K562 (cell line): ENCODE measurements around the gene DERL3. TPM values are rescaled to one million over a fixed set of nuclear protein-coding genes. Genes with fewer than 3 reads are reported as not detected.

Experiments
- ATAC-seq: fragments of 200-7000 bp; cut with Tn5 transposase; 3 replicates; pipeline ENCODE4 v1.9.1; 2020; ENCODE audit warnings: moderate library complexity
- BruUV-seq: library from RNA; stranded (reverse); fragments of 400-500 nt; replicated peaks from 2 replicates; lab custom pipeline; 2021; lab: Mats Ljungman, UMichigan
- CTCF ChIA-PET: fragments of 300-600 bp; formaldehyde crosslinking; extraction: SDS; loops from one replicate; lab custom pipeline; 2021; ENCODE audit warnings: low intra/inter-chr PET ratio; lab: Yijun Ruan, JAX
- POLR2A ChIA-PET: fragments of 300-600, 350-650 bp; sonication (Branson Sonifier 250); formaldehyde crosslinking; extraction: SDS; loops from one replicate; lab custom pipeline; 2021; ENCODE audit warnings: antibody characterized with exemption, inconsistent platforms; lab: Yijun Ruan, JAX
- DNase-seq, 4 experiments: peaks; one replicate each; pipeline versions ENCODE4 v3.0.0 to v3.0.0-alpha.2; 2011 to 2018; ENCODE audit warnings: low spot score in 3 of 4, mixed read lengths in 3 of 4; ENCODE audit errors: extremely low read depth in 1 of 4
- FAIRE-seq: peaks from 2 replicates; lab custom pipeline; 2011; peaks lifted over from hg19 to GRCh38; lab: Jason Lieb, UNC
- H2AFZ ChIP-seq: 2 replicates; pipeline ENCODE4 v1.6.0; 2011; ENCODE audit warnings: low read depth, low read length, control low read depth, inconsistent platforms
- H3K27ac ChIP-seq: fragments of 200-600 bp; 3 replicates; pipeline ENCODE4 v1.8.0; 2011; ENCODE audit warnings: low read depth, mild to moderate bottlenecking, control low read depth, inconsistent platforms, low read length, moderate library complexity, mixed read lengths; ENCODE audit errors: extremely low read depth
- H3K27me3 ChIP-seq, 2 experiments: fragments of 300-600 bp in 1 of 2; 2 replicates in 1 of 2; 3 replicates in 1 of 2; pipeline versions ENCODE4 v1.6.0 to v1.8.0; 2011; ENCODE audit warnings: inconsistent platforms in 2 of 2, low read length in 2 of 2, mild to moderate bottlenecking in 1 of 2, mixed read lengths in 1 of 2, moderate library complexity in 1 of 2; ENCODE audit not compliant: control insufficient read depth in 2 of 2, insufficient read depth in 2 of 2
- H3K36me3 ChIP-seq: fragments of 300-600 bp; 3 replicates; pipeline ENCODE4 v1.8.0; 2011; ENCODE audit warnings: mild to moderate bottlenecking, low read length, inconsistent platforms; ENCODE audit not compliant: control insufficient read depth, insufficient read depth
- H3K4me1 ChIP-seq, 2 experiments: fragments of 200-600 bp in 1 of 2; replicated peaks in 1 of 2; 2 replicates in 1 of 2; 3 replicates in 1 of 2; pipeline versions ENCODE4 v1.5.1 to v1.8.0; 2011; ENCODE audit warnings: inconsistent platforms in 2 of 2, low read length in 2 of 2, mild to moderate bottlenecking in 1 of 2, mixed read lengths in 1 of 2, moderate library complexity in 1 of 2; ENCODE audit not compliant: control insufficient read depth in 2 of 2, insufficient read depth in 2 of 2
- H3K4me2 ChIP-seq: 2 replicates; pipeline ENCODE4 v1.6.1; 2011; ENCODE audit warnings: low read length, control low read depth, inconsistent platforms, mixed read lengths; ENCODE audit not compliant: insufficient read depth
- H3K4me3 ChIP-seq: fragments of 200-600 bp; sonication (generic), shearing (Covaris generic); 2 replicates; pipeline ENCODE4 v1.5.1; 2016; ENCODE audit warnings: control low read depth, inconsistent platforms
- H3K79me2 ChIP-seq: fragments of 200-600 bp; 3 replicates; pipeline ENCODE4 v1.8.0; 2011; ENCODE audit warnings: low read length, inconsistent platforms; ENCODE audit not compliant: control insufficient read depth, insufficient read depth
- H3K9ac ChIP-seq, 2 experiments: 2 replicates each; pipeline versions ENCODE4 v1.6.0 to v1.6.1; 2011; ENCODE audit warnings: low read depth in 2 of 2, low read length in 2 of 2, control low read depth in 1 of 2, inconsistent platforms in 1 of 2, mild to moderate bottlenecking in 1 of 2, mixed read lengths in 1 of 2; ENCODE audit not compliant: insufficient read depth in 1 of 2
- H3K9me1 ChIP-seq: one replicate; pipeline ENCODE4 v1.6.0; 2011; ENCODE audit warnings: inconsistent platforms, mild to moderate bottlenecking, low read length, moderate library complexity; ENCODE audit not compliant: control insufficient read depth, insufficient read depth
- H3K9me3 ChIP-seq: replicated peaks from 2 replicates; pipeline ENCODE4 v1.5.1; 2011; ENCODE audit warnings: low read depth, low read length, inconsistent platforms; ENCODE audit not compliant: control insufficient read depth, insufficient read depth
- H4K20me1 ChIP-seq: replicated peaks from 2 replicates; pipeline ENCODE4 v1.6.1; 2011; ENCODE audit warnings: low read length, inconsistent platforms, mixed read lengths; ENCODE audit not compliant: control insufficient read depth, insufficient read depth
- CC2D1A ChIP-seq: fragments of 450-650 bp; IDR thresholded peaks from 2 replicates; pipeline ENCODE4 v1.6.1; 2017; ENCODE audit warnings: mild to moderate bottlenecking
- EP400 ChIP-seq: fragments of 450-650 bp; IDR thresholded peaks from 2 replicates; pipeline ENCODE4 v1.6.1; 2017; ENCODE audit warnings: antibody characterized with exemption, mild to moderate bottlenecking, moderate library complexity
- GATAD2A ChIP-seq: fragments of 450-650 bp; IDR thresholded peaks from 2 replicates; pipeline ENCODE4 v1.6.1; 2017
- GTF2F1 ChIP-seq: IDR thresholded peaks from 2 replicates; pipeline ENCODE4 v1.6.1; 2011; ENCODE audit warnings: low read depth, low read length, improper control_type of control experiment
- HMGN3 ChIP-seq: IDR thresholded peaks from 2 replicates; pipeline ENCODE4 v1.6.1; 2011; ENCODE audit warnings: borderline replicate concordance, low read depth, mild to moderate bottlenecking, mixed read lengths, low read length; ENCODE audit not compliant: insufficient read length; ENCODE audit errors: extremely low read depth
- ILF3 ChIP-seq: fragments of 450-650 bp; IDR thresholded peaks from 2 replicates; pipeline ENCODE4 v1.6.1; 2018; ENCODE audit warnings: antibody characterized with exemption, mild to moderate bottlenecking, moderate library complexity, borderline replicate concordance
- MAZ ChIP-seq, 2 experiments: fragments of 450-650 bp in 1 of 2; sonication (generic) in 1 of 2; formaldehyde crosslinking; IDR thresholded peaks in 1 of 2; conservative IDR thresholded peaks in 1 of 2; 2 replicates each; pipeline versions ENCODE4 v1.4.0 to v1.5.0; 2020; ENCODE audit warnings: mild to moderate bottlenecking in 1 of 2, missing genetic modification reagents in 1 of 2
- MED1 ChIP-seq: sonication (generic); formaldehyde crosslinking; IDR thresholded peaks from 2 replicates; pipeline ENCODE4 v1.8.1; 2023; ENCODE audit warnings: missing genetic modification reagents, borderline replicate concordance
- PCBP1 ChIP-seq: fragments of 200-400 bp; formaldehyde crosslinking; IDR thresholded peaks from 2 replicates; pipeline ENCODE4 v1.6.1; 2018; ENCODE audit warnings: mild to moderate bottlenecking, low read depth, low read length; ENCODE audit not compliant: poor library complexity, severe bottlenecking
- SLC30A9 ChIP-seq: fragments of 250-450 bp; sonication (Bioruptor Pico); IDR thresholded peaks from 2 replicates; pipeline ENCODE4 v1.8.0; 2022; ENCODE audit warnings: mild to moderate bottlenecking, moderate library complexity
- SMARCA4 ChIP-seq: fragments of 450-650 bp; IDR thresholded peaks from 2 replicates; pipeline ENCODE4 v1.6.1; 2016
- SMARCB1 ChIP-seq: IDR thresholded peaks from 2 replicates; pipeline ENCODE4 v1.6.1; 2011; ENCODE audit warnings: improper control_type of control experiment, low read depth; ENCODE audit not compliant: insufficient read length
- STAG1 ChIP-seq: sonication (generic); formaldehyde crosslinking; IDR thresholded peaks from 2 replicates; pipeline ENCODE4 v1.5.0; 2020; ENCODE audit warnings: missing genetic modification reagents, borderline replicate concordance
- TAF7 ChIP-seq: fragments of 450-650 bp; IDR thresholded peaks from 2 replicates; pipeline ENCODE4 v1.6.1; 2016; ENCODE audit warnings: missing genetic modification characterization, missing compliant biosample characterization
- TCF7L2 ChIP-seq: fragments of 150-350 bp; IDR thresholded peaks from 2 replicates; pipeline ENCODE4 v1.6.1; 2016; ENCODE audit warnings: low read depth, mild to moderate bottlenecking, low read length, moderate library complexity
- TSC22D4 ChIP-seq: fragments of 450-650 bp; IDR thresholded peaks from 2 replicates; pipeline ENCODE4 v1.6.1; 2016; ENCODE audit warnings: missing genetic modification characterization, missing biosample characterization, control low read depth
- ZFP36 ChIP-seq: fragments of 150-350 bp; IDR thresholded peaks from 2 replicates; pipeline ENCODE4 v1.6.1; 2018; ENCODE audit warnings: low read length, low read depth; ENCODE audit not compliant: partially characterized antibody
- ZNF23 ChIP-seq: fragments of 250-450 bp; sonication (Bioruptor Pico); IDR thresholded peaks from 2 replicates; pipeline ENCODE4 v1.4.0; 2020; ENCODE audit warnings: mild to moderate bottlenecking
- ZNF232 ChIP-seq: sonication (generic); formaldehyde crosslinking; IDR thresholded peaks from 2 replicates; pipeline ENCODE4 v1.8.0; 2022; ENCODE audit warnings: mild to moderate bottlenecking, missing genetic modification reagents
- ZNF584 ChIP-seq: fragments of 200-800 bp; sonication (Bioruptor generic); IDR thresholded peaks from 2 replicates; pipeline ENCODE4 v1.6.1; 2016; ENCODE audit warnings: low read depth, mild to moderate bottlenecking, missing genetic modification characterization, missing compliant biosample characterization
- WGBS: fragments of 100-300 bp; shearing (Covaris generic); methylation state at CpG from one replicate; pipeline ENCODE4 v1.1.6; 2016; ENCODE audit warnings: low coverage, mixed read lengths; ENCODE audit not compliant: insufficient coverage; ENCODE audit errors: missing lambda C conversion rate; 5-methylcytosine and 5-hydroxymethylcytosine counted together
- in situ Hi-C: fragments of 300-500 bp; cut with MboI; formaldehyde crosslinking; loops from 4 replicates; pipeline ENCODE4 v1.15.0; 2018; ENCODE audit warnings: inconsistent platforms, mixed read lengths
- intact Hi-C: fragments of 100-400 bp; cut with micrococcal nuclease; formaldehyde crosslinking; loops from 2 replicates; pipeline ENCODE4 v1.14.2; 2022
- polyA plus RNA-seq, 8 experiments: library from polyadenylated mRNA; depleted of rRNA in 4 of 8; stranded (reverse) in 5 of 8; unstranded in 3 of 8; fragments of >200 nt; fragmentation: Nextera tagmentation in 2 of 8; fragmentation: Illumina TruSeq in 1 of 8; extraction: Ambion mirVana in 2 of 8; extraction: Trizol in 1 of 8; gene quantifications; 2 replicates each; pipeline versions ENCODE4 v1.2.1 to v1.2.3, GENCODE V29; 2011 to 2014; ENCODE audit warnings: inconsistent platforms in 1 of 8, missing spikeins in 1 of 8
- total RNA-seq, 7 experiments: library from RNA; depleted of rRNA in 6 of 7; stranded (reverse); fragments of >200 nt in 6 of 7; fragmentation: Illumina TruSeq in 2 of 7; extraction: Trizol in 2 of 7; gene quantifications; 2 replicates each; pipeline versions ENCODE4 v1.2.1 to v1.2.3, GENCODE V29; 2011 to 2021; ENCODE audit warnings: low replicate concordance in 1 of 7
- TF ChIP-seq, protein P1 (sequence below): fragments of 250-450 bp; sonication (Bioruptor Pico); IDR thresholded peaks from 2 replicates; pipeline ENCODE4 v1.8.0; 2021; ENCODE audit warnings: moderate library complexity, mild to moderate bottlenecking, inconsistent platforms

The DERL3 gene
- total and polyA plus RNA-seq, 9 of the 15 experiments (the other 6 are each of a cell fraction or from before 2014, with no cell fraction given): 1.3 to 12.4 (median 4.8) TPM

DNA sequence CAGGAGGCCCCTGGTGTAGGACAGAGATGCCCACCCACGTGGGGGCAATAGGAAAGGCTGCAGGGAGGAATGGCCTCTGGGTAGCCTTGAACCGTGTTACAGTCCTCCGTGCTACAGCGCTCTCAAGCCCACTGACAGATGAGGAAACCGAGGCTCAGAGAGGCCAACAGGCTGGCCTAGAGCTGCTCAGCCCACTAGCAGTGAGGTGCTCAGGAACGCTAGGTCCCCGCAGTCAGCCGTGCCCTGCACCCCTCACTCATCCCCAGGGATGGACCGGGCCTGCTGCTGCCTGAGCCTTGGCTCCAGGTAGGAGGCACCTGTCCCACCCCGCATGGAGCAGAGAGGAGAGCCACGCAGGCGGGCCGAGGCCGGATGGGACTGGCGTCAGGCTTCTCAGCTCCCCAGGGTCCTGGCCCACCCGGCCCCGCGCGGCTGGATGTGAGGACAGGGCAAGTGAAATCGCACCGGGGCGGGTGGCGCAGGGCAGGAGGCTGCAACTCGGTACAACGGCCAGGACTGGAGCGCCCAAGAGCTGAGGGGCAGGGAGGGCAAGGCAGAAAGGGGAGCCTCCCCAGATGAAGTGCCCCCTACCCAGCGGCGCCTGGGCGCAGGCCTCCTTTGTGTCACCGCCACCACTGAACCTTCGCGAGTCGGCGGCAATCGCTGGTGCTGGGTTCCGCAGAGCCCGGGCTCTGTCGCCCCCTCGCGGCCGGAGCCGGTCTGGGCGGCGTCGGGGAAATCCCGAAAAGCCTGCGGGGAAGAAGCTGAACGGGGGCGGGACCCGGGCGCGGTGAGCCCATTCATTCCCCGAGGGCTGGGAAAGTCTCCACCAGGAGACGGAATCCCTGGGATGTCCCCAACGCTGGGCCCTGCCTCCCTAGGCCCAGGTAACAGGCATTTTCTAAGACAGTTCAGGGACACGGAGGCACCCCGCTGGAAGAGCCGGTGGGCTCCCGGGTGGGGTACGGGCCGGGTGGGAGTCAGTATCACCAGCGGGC lies 10.5 kb upstream of the DERL3 start:
- peak; percentile 78 to 84 (median 82) for DNase-seq
- intact Hi-C loops (loop anchor here (5.0 kb wide), 3 partner anchors 82 to 312 kb away; partner anchors contain the start of gene CHCHD10), in situ Hi-C loops (loop anchor here (5.0 to 25.0 kb wide), 3 partner anchors 225 to 537 kb away; no protein-coding TSS in a partner anchor)
- BruUV-seq: no TSS peak
- peak overlapping the region; percentile 33; the same call in 1 of the 2 replicates for H3K4me2 ChIP-seq
- peaks cover 3 to 20% of the 10 kb centered on the region in 2 experiments; a peak in 3 of 5 replicates for H3K4me1 ChIP-seq
- peak overlapping the region in 1 of 2 experiments; percentile 82; a peak in 2 of 4 replicates for H3K9ac ChIP-seq
- FAIRE-seq: no peak
- H3K27me3 ChIP-seq: no peaks in the 10 kb centered on the region; a peak in 1 of 5 replicates
- no peaks in the 10 kb centered on the region for H3K9me1 ChIP-seq
- no peaks in the 10 kb centered on the region for H3K36me3 ChIP-seq
- ATAC-seq: peak; percentile 97
- no peak overlapping the region for H3K27ac ChIP-seq
- 24% methylated on average over 32 of the region's 62 CpGs for WGBS
- no peaks in the 10 kb centered on the region for H3K9me3 ChIP-seq
- no peaks in the 10 kb centered on the region for H4K20me1 ChIP-seq
- CTCF ChIA-PET: interaction anchor here (0.6 to 1.8 kb wide), 4 partner anchors 81 to 307 kb away, joined by 3 to 17 read pairs (median 10); partner anchors contain the start of gene CHCHD10
- peak overlapping the region; percentile 82 for H2AFZ ChIP-seq
- H3K79me2 ChIP-seq: no peaks in the 10 kb centered on the region
- POLR2A ChIA-PET: interaction anchor here (0.7 kb wide), 2 partner anchors 10 to 388 kb away, joined by 3 to 4 read pairs; no protein-coding TSS in a partner anchor
- no peak overlapping the region for H3K4me3 ChIP-seq
- TF ChIP-seq GTF2F1 (no peak), MED1 (CRISPR knock-in tag) (no peak), ZNF584 (CRISPR knock-in tag) (no peak), TAF7 (tag) (no peak), SMARCA4 (no peak), CC2D1A (peak; percentile 29; the same call in 1 of the 2 replicates), SLC30A9 (CRISPR knock-in tag) (no peak), TCF7L2 (no peak), PCBP1 (peak; percentile 57), ZNF232 (CRISPR knock-in tag) (no peak), EP400 (no peak), MAZ (CRISPR knock-in tag; conservative IDR thresholded peaks at IDR 0.05 in 1 of 2, IDR thresholded peaks at IDR 0.05 in 1 of 2) (peak in 1 of 2 experiments; percentile 55; a peak in 2 of 4 replicates), ZFP36 (no peak), GATAD2A (no peak), ZNF23 (CRISPR knock-in tag) (no peak), HMGN3 (no peak), SMARCB1 (no peak), STAG1 (CRISPR knock-in tag) (peak; percentile 90), TSC22D4 (tag) (no peak), ILF3 (no peak)
- TF ChIP-seq, protein P1, sequence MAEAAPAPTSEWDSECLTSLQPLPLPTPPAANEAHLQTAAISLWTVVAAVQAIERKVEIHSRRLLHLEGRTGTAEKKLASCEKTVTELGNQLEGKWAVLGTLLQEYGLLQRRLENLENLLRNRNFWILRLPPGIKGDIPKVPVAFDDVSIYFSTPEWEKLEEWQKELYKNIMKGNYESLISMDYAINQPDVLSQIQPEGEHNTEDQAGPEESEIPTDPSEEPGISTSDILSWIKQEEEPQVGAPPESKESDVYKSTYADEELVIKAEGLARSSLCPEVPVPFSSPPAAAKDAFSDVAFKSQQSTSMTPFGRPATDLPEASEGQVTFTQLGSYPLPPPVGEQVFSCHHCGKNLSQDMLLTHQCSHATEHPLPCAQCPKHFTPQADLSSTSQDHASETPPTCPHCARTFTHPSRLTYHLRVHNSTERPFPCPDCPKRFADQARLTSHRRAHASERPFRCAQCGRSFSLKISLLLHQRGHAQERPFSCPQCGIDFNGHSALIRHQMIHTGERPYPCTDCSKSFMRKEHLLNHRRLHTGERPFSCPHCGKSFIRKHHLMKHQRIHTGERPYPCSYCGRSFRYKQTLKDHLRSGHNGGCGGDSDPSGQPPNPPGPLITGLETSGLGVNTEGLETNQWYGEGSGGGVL (CRISPR knock-in tag): no peak
